Stimulated activated CD8-positive, alpha-beta memory T cell treated with anti-CD3 and anti-CD28 coated beads, Interleukin-12 subunit alpha, Interleukin-12 subunit beta, amount 100 ng/mL, for 4 hours (primary cell): Measurements from ENCODE around the gene STH.

Experiments
- DNase-seq: peaks from one replicate; pipeline ENCODE4 v3.0.0-alpha.2; 2020; ENCODE audit warnings: low read depth

The STH gene

GRCh38 chr17:46027048-46027975 is 28.3 kb downstream of the STH start:
- DNase-seq: no peak

- no peak for DNase-seq
These were observed 28.9 kb downstream of the STH start for GRCh38 chr17:46027976-46028325.

DNA sequence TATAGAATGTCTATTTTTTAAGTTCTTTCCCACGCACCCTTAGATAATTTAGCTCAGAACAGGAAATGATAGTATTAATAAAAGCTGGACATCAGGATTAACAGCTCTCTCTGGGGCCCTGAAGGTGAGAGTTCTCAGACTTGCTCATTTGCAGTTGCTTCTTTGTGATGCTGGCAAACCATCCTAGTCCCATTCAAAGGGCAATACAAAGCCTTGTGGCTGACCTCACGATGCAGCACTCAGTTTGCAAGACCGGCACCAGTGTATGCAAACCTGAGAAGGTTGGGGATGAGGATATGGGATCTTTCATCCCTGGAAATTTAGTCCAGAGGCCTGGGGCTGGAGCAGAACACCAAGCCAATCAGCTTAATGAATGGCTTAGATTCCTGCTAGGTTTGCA is 29.3 kb downstream of the STH start:
- no peak for DNase-seq

DNA sequence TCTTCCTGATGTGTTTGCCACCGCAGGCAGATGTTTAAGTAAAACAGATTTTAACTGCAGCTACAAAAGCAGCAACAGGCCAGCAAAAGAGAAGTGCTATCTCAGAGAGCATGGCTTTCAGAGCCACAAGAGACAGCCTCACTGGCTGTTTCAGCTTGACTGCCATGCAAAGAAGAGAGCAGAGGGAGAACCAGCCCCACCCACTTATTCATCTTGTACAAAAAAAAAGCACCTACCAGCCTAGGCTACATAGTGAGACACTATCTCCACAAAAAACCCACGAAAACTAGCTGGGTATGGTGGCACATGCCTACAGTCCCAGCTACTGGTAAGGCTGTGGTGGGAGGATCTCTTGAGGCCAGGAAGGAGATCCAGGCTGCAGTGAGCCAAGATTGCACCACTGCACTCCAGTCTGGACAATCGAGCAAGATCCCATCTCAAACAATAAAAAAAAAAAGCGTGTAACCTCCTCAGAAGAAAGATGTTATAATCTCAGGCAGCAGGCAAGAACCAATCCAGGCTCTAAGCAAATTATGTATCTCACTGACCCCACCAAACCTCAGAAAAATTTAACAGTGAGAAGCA is 30.0 kb downstream of the STH start:
- DNase-seq: no peak

DNA sequence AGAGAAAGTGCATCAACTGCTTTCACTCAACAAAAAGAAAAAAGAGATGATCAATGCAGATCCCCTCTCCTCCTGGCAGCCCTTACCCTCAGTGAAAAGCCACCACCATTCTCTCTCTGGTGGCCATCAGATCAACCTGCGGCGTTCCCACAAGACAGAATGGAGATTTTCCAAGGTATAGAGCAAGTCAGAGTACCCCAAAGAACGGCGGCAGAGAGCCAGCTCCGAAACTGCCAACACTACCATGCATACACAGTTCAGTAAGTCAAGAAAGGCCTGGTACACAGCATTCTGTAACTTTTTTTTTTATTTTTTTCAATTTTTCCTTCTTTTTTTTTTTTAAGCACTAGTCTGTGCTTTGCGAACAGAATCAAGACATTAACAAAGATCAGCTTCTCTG is 30.6 kb downstream of the STH start:
- no peak for DNase-seq

DNA sequence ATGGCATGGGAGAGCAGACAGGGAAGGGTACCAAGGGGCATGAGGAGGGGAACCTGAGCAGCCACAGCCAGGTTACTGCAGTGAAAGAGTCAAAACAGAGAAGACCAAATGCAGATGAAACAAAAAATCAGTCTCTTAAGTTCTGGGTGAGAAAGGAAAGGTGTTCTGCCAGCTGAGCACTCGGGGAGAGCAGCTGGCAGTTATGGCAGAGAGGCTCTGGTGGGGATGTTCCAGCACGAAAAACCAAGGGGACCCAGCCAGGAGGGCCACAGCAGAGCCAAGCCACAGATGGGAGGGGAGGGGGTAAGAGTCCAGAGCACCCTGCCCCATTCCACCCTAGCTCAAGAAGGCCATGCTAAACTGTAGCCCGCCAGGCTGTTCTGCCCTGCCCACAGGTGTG is 31.7 kb downstream of the STH start:
- DNase-seq: no peak

GRCh38 chr17:46031440-46031839 is 32.4 kb downstream of the STH start:
- DNase-seq: no peak

DNA sequence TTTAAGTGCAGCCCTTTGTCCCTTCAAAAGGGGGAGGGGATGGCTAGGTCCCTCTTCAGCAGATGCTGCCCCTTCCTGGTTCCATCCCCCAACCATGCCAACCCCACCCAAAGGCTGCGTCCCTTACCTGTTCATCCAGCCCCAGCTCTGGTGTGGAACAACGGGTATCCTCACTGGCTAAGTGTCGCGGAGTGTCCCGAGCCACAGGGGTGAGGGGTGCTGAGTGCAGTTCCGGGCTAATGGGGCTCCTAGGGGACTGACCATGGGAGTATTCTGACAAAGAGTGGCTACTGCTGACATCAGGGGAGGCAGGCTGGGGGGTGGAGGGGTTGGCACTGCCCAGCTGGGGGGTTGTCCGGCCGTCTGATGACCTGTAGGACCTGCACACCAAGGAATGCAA is 32.9 kb downstream of the STH start:
- DNase-seq: no peak

DNA sequence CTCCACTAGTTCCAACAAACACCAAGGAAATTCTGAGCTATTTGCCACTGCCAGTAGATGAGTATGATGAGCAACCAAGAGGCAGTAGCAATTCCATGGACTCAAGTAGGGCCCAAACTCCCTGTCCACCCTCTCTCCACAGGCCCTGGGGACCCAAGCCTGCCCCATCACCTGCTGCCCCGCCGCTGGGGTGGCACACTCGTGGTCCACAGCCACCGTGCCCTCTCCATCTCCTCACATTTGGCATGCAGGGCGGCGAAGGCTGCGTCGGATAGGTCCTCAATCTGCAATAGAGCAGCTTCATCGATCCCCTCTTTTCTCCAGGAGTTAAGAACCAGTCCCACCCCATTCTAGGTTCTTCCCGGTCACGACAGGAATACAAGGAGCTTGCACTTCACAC is 33.9 kb downstream of the STH start:
- no peak for DNase-seq

DNA sequence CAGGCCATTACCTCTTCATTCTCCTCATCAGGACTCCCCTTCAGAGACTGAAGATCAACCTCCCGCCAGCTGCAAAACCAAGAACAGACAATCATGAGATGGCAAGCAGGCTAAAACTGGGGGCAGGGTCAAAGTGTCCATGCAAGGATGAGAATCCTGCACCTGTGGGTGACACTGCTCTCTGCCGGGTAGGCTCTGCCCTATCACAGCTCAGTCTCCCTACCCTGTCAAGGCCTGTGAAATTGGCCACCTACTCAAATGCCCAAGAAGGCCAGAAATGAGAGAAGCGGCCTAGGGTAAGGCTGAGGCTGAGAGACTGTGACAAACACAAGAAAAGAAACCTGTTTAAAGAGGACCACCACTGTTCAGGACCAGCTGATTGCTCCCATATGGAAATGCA is 34.3 kb downstream of the STH start:
- DNase-seq: no peak

- no peak for DNase-seq
These were observed 36.2 kb downstream of the STH start for GRCh38 chr17:46035112-46035818.

- DNase-seq: no peak
These were observed 37.4 kb downstream of the STH start for GRCh38 chr17:46036491-46036890.

DNA sequence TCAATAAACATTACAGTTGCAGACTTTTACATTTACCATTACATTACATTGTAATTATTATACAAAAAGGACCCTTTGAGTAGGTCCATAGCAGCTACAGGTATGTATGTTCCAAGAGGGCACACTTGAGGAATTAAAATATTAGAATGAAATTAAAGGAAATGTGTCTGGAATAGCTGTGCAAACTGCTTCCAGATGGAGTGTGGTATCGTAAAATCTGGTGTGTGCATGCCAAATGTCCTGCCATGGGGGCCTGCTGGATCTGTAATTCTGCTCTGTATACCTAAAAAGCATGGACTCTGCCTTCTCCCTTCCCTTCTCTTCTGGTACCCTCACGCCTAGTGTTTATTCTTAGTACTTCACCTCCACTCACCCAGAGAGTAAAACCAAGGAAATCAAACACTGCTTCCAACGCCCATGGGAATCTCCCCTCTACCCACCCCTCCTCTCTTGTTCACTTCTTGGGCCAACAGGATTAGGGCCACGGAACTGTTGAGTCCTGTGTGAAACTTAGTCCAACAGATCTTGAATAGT is 38.7 kb downstream of the STH start:
- no peak for DNase-seq

DNA sequence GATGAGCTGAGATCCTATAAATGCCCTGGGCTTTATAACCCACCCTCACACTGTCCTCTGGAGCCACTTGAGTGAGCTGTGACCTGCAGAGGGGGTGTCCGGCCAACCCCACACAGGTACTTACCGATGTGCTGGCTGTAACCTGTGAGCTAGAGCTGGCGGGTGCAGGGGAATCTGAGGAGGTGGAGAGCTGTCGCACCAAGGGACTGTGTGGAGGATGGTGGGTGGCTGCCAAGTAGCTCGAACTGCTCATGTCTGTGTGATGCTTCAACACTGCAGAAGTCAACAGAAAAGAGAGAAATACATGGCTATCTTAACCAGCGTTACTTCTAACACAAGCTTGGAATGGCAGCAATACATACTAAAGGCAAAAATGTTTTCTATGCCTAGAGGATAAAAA is 39.4 kb downstream of the STH start:
- no peak for DNase-seq

GRCh38 chr17:46038937-46039336 is 39.9 kb downstream of the STH start:
- DNase-seq: no peak

DNA sequence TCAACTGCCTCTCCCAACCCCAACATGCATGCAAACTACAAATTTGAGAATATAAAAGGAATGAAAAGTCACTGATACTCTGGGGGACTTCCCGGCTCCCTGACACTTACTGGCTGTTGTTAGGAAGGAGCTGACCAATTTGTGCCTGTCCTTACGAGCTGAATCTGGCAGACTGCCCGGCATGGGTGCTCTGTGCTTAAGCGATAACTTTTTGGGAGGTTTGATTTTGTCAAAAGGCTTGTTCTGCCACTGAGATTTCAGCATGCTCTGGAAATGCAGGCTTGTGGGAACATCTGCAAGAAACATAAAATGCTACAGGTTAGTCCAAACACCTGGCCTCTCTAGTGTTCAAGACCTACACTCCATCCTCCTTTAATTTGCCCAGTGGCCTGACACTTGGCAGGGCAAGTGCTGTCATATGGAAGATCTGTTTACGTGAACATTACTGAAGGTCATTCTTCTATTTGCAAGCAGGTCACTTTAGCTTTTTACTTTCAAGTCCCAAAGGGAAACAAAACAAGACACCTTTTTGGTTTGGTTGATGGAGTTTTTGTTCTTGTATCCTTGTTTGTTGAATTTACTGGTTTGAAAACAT is 40.6 kb downstream of the STH start:
- DNase-seq: no peak

DNA sequence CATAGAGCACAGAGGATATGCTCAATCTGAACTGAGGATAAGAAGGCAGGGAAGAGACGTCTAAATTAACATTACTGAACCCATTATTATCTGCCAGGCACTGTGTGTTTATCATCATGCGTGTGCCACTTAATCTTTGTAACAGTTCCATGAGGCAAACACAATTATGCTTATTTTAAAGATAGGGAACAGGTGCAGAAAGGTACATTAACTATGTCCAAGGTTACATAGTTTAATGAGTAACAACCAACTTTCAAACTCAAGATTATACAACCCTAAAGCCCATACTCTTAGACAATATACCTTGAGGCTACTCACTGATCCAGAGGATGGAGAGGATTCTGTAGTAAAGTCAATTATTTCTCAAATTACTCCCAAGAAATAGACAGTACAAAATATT is 43.2 kb downstream of the STH start:
- no peak for DNase-seq

GRCh38 chr17:46042925-46043324 is 43.9 kb downstream of the STH start:
- DNase-seq: no peak

DNA sequence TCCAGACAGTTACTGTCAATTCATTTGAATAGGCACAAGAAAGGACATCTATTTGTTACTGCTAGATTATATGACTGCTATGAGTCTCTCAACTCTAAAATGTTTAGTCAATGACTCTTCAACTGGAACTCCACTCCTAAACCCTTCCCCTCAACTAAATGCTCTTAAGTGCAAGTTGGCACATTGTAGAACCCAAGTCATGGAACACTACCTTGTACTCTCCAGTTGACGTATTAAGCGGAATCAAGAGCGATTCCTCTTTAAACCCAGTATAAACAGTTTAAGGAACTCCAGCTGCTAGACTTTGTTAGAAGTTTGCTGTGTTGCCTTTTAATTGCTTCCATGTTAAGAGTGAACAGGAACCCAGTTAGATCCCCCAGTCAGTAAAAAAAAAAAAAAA is 44.6 kb downstream of the STH start:
- DNase-seq: no peak

DNA sequence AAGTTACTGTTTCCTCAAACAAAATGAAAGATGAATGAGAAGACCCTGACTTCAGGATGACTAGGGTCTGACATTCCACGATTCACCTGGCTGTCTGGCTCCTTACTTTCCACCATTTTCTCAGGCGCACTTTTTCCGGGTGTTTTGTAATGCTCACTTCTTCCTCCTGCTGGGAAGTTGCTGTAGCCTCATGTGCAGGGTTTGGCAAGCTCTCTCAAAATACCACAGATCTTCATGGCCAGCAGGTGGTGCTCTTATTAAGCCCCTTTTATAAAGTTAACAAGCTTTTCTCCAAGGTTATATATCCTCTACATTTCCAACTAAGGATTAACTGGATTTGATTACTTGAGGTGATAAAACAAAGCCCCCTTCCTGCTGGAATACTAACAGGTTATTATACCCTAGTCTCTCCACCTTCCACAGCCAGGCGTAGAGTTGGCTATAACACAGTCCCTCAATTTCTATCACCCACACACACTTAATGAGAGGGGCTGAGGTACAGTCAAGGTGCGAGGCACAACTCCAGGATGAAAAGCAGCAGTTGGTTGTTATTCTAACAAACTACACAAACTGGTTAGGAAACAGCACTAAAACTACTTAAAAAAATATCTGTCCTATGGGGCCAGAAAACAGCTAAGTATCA is 45.4 kb downstream of the STH start:
- DNase-seq: no peak

- no peak for DNase-seq
These were observed 45.9 kb downstream of the STH start for GRCh38 chr17:46044989-46045388.

DNA sequence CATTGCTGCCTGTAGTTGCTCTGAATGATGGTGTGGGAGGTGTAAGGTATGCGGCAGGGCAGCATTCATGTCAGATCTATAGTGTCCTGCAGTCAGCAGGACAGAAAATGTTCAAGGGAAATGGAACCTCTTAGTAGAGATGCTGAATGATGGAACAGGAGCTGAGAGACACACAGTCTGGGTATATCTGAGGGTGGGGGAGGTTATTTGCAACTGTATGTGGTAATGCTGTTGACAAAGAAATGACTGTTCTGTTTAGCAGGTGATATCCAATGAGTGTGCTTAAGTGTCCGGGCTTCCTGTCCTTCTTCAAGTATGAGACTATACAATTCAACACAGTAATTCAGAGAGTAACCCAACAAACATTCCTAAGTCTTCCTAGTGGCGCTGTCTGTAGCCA is 46.6 kb downstream of the STH start:
- no peak for DNase-seq
